Liver (tissue), 9 donors: ENCODE data around the gene NLK. TPM values are rescaled to one million over a fixed set of nuclear protein-coding genes. Genes with fewer than 3 reads are reported as not detected.

Experiments
- DNase-seq: peaks from one replicate; pipeline ENCODE4 v3.0.0-alpha.2; 2017; ENCODE audit warnings: low spot score
- H3K27ac ChIP-seq, 2 donors: one replicate each; pipeline ENCODE4 v1.7.0; 2013; ENCODE audit warnings: inconsistent platforms in 2 of 2, low read length in 2 of 2, control low read depth in 1 of 2, low read depth in 1 of 2, mild to moderate bottlenecking in 1 of 2
- H3K27me3 ChIP-seq, 4 donors: one replicate each; pipeline versions ENCODE4 v1.6.1 to v1.7.0; 2013; ENCODE audit warnings: low read length in 3 of 4, inconsistent platforms in 1 of 4, mild to moderate bottlenecking in 1 of 4, moderate library complexity in 1 of 4; ENCODE audit not compliant: control insufficient read depth in 4 of 4, insufficient read depth in 4 of 4
- H3K36me3 ChIP-seq, 4 donors: one replicate each; pipeline versions ENCODE4 v1.6.1 to v1.7.0; 2013; ENCODE audit warnings: low read length in 3 of 4, mild to moderate bottlenecking in 3 of 4, low read depth in 1 of 4, moderate library complexity in 1 of 4; ENCODE audit not compliant: control insufficient read depth in 4 of 4, insufficient read depth in 3 of 4
- H3K4me1 ChIP-seq, 4 donors: one replicate each; pipeline versions ENCODE4 v1.6.1 to v1.7.0; 2013; ENCODE audit warnings: low read length in 3 of 4, mild to moderate bottlenecking in 3 of 4, moderate library complexity in 1 of 4; ENCODE audit not compliant: control insufficient read depth in 4 of 4, insufficient read depth in 4 of 4
- H3K4me3 ChIP-seq, 3 donors: one replicate each; pipeline versions ENCODE4 v1.6.1 to v1.7.0; 2013; ENCODE audit warnings: low read length in 3 of 3, control low read depth in 1 of 3, low read depth in 1 of 3, mild to moderate bottlenecking in 1 of 3
- H3K9ac ChIP-seq, 2 donors: one replicate each; pipeline ENCODE4 v1.7.0; 2013; ENCODE audit warnings: low read length in 2 of 2, mild to moderate bottlenecking in 2 of 2, moderate library complexity in 2 of 2, control low read depth in 1 of 2, low read depth in 1 of 2
- H3K9me3 ChIP-seq, 4 donors: one replicate each; pipeline versions ENCODE4 v1.6.1 to v1.7.0; 2013; ENCODE audit warnings: low read length in 3 of 4; ENCODE audit not compliant: control insufficient read depth in 4 of 4
- ATF3 ChIP-seq: IDR thresholded peaks from 2 replicates; pipeline ENCODE4 v1.6.1; 2016; ENCODE audit warnings: antibody characterized with exemption
- CTCF ChIP-seq: fragments of 150-350 bp; IDR thresholded peaks from 2 replicates; pipeline ENCODE4 v1.5.1; 2017; ENCODE audit warnings: improper control_type of control experiment, low read depth, low read length; ENCODE audit not compliant: missing input control
- EGR1 ChIP-seq, 2 donors: IDR thresholded peaks; 2 replicates each; pipeline ENCODE4 v1.6.1; 2016 to 2018; ENCODE audit warnings: antibody characterized with exemption in 2 of 2, low read depth in 2 of 2
- FOXA1 ChIP-seq: IDR thresholded peaks from 2 replicates; pipeline ENCODE4 v1.6.1; 2016; ENCODE audit warnings: antibody characterized with exemption
- FOXA2 ChIP-seq: IDR thresholded peaks from 2 replicates; pipeline ENCODE4 v1.6.1; 2016; ENCODE audit warnings: antibody characterized with exemption
- GABPA ChIP-seq, 2 donors: IDR thresholded peaks in 1 of 2; conservative IDR thresholded peaks in 1 of 2; 2 replicates each; pipeline ENCODE4 v1.6.1; 2016; ENCODE audit warnings: antibody characterized with exemption in 2 of 2, mild to moderate bottlenecking in 1 of 2, moderate library complexity in 1 of 2
- HNF4A ChIP-seq, 2 donors: conservative IDR thresholded peaks; 2 replicates each; pipeline ENCODE4 v1.6.1; 2016; ENCODE audit warnings: antibody characterized with exemption in 2 of 2, mild to moderate bottlenecking in 2 of 2
- HNF4G ChIP-seq: IDR thresholded peaks from 2 replicates; pipeline ENCODE4 v1.6.1; 2016; ENCODE audit warnings: antibody characterized with exemption
- JUND ChIP-seq, 2 donors: IDR thresholded peaks; 2 replicates each; pipeline ENCODE4 v1.6.1; 2016; ENCODE audit warnings: antibody characterized with exemption in 2 of 2
- MAX ChIP-seq: IDR thresholded peaks from 2 replicates; pipeline ENCODE4 v1.6.1; 2016; ENCODE audit warnings: antibody characterized with exemption
- NR2F2 ChIP-seq: IDR thresholded peaks from 2 replicates; pipeline ENCODE4 v1.6.1; 2016; ENCODE audit warnings: antibody characterized with exemption
- RAD21 ChIP-seq, 2 donors: IDR thresholded peaks; 2 replicates each; pipeline ENCODE4 v1.6.1; 2016; ENCODE audit warnings: antibody characterized with exemption in 2 of 2, mild to moderate bottlenecking in 2 of 2
- REST ChIP-seq: IDR thresholded peaks from 2 replicates; pipeline ENCODE4 v1.6.1; 2016; ENCODE audit warnings: antibody characterized with exemption, mild to moderate bottlenecking
- RXRA ChIP-seq, 2 donors: IDR thresholded peaks; 2 replicates each; pipeline ENCODE4 v1.6.1; 2017 to 2018; ENCODE audit warnings: antibody characterized with exemption in 2 of 2, mild to moderate bottlenecking in 1 of 2
- SP1 ChIP-seq: IDR thresholded peaks from 2 replicates; pipeline ENCODE4 v1.6.1; 2018; ENCODE audit warnings: antibody characterized with exemption, mild to moderate bottlenecking
- TAF1 ChIP-seq: conservative IDR thresholded peaks from 2 replicates; pipeline ENCODE4 v1.6.1; 2016; ENCODE audit warnings: antibody characterized with exemption, mild to moderate bottlenecking
- YY1 ChIP-seq: IDR thresholded peaks from 2 replicates; pipeline ENCODE4 v1.6.1; 2016; ENCODE audit warnings: antibody characterized with exemption, mild to moderate bottlenecking
- ZBTB33 ChIP-seq: IDR thresholded peaks from 2 replicates; pipeline ENCODE4 v1.6.1; 2016; ENCODE audit warnings: antibody characterized with exemption
- WGBS: extraction: QIAGEN DNeasy Blood & Tissue Kit; methylation state at CpG from one replicate; pipeline ENCODE4 v1.1.7; 2013; 5-methylcytosine and 5-hydroxymethylcytosine counted together
- polyA plus RNA-seq, 2 donors: library from polyadenylated mRNA; stranded (reverse) in 1 of 2; unstranded in 1 of 2; fragments of 200-250 nt in 1 of 2; fragments of >200 nt in 1 of 2; fragmentation: Nextera tagmentation in 1 of 2; extraction: Ambion mirVana in 1 of 2; gene quantifications; one replicate each; pipeline versions ENCODE4 v1.2.1 to v1.2.3, GENCODE V29; 2013 to 2015
- total RNA-seq, 2 donors: library from RNA; depleted of rRNA; stranded (reverse); fragments of >200 nt; gene quantifications; one replicate each; pipeline ENCODE4 v1.2.3, GENCODE V29; 2014
- donor health status: healthy.
- donor health status: healthy.
- donor health status: healthy.
- donor health status: healthy.
- donor health status: healthy.

The NLK gene
- total and polyA plus RNA-seq, 4 donors: 4.4 to 17.4 (median 9.2) TPM

- Histone ChIP-seq H3K9ac (no peak overlapping the region), H3K36me3 (peaks cover 2 to 5% (median 3%) of the 10 kb centered on the region in 4 donors), H3K9me3 (no peaks in the 10 kb centered on the region), H3K4me3 (no peak overlapping the region), H3K27me3 (no peaks in the 10 kb centered on the region), H3K4me1 (peaks cover 0 to 6% (median 1%) of the 10 kb centered on the region in 4 donors), H3K27ac (no peak overlapping the region)
- 95% methylated on average over 1 of the region's 1 CpG for WGBS
- TF ChIP-seq ATF3: no peak
- TF ChIP-seq FOXA2: no peak
- TF ChIP-seq JUND (IDR thresholded peaks at IDR 0.05): no peak
- DNase-seq: no peak
These were observed 154.2 kb downstream of the NLK start for GRCh38 chr17:28196636-28197035.

GRCh38 chr17:28199115-28199514 is 156.6 kb downstream of the NLK start:
- H3K4me1 ChIP-seq: peaks cover 0 to 6% (median 1%) of the 10 kb centered on the region in 4 donors
- H3K9me3 ChIP-seq: no peaks in the 10 kb centered on the region
- DNase-seq: no peak
- WGBS: 93% methylated on average over 6 of the region's 6 CpGs
- TF ChIP-seq SP1: no peak
- no peak for TF ChIP-seq FOXA2
- TF ChIP-seq MAX: no peak
- no peak for TF ChIP-seq JUND (IDR thresholded peaks at IDR 0.05)
- no peak for TF ChIP-seq HNF4A (conservative IDR thresholded peaks at IDR 0.05)
- no peak overlapping the region for H3K27ac ChIP-seq
- H3K36me3 ChIP-seq: peaks cover 0 to 3% (median 2%) of the 10 kb centered on the region in 4 donors
- H3K27me3 ChIP-seq: no peaks in the 10 kb centered on the region
- H3K9ac ChIP-seq: no peak overlapping the region
- H3K4me3 ChIP-seq: no peak overlapping the region

- TF ChIP-seq YY1 (no peak), HNF4A (conservative IDR thresholded peaks at IDR 0.05) (no peak), HNF4G (no peak), NR2F2 (no peak), TAF1 (no peak), JUND (IDR thresholded peaks at IDR 0.05) (no peak), RXRA (IDR thresholded peaks at IDR 0.05) (no peak), FOXA2 (no peak), SP1 (no peak), MAX (no peak), RAD21 (IDR thresholded peaks at IDR 0.05) (no peak), GABPA (IDR thresholded peaks at IDR 0.05 in 1 of 2, conservative IDR thresholded peaks at IDR 0.05 in 1 of 2) (no peak), REST (no peak), ZBTB33 (no peak), FOXA1 (no peak), CTCF (no peak), ATF3 (no peak), EGR1 (IDR thresholded peaks at IDR 0.05; ENCODE audit: low read depth in 2 of 2) (no peak)
- H3K9me3 ChIP-seq: no peaks in the 10 kb centered on the region
- DNase-seq: no peak
- no peak overlapping the region for H3K4me3 ChIP-seq
- no peak overlapping the region for H3K9ac ChIP-seq
- H3K4me1 ChIP-seq: peaks cover 0 to 6% (median 1%) of the 10 kb centered on the region in 4 donors
- H3K36me3 ChIP-seq: peaks cover 0 to 2% (median under 1%) of the 10 kb centered on the region in 4 donors
- no peak overlapping the region for H3K27ac ChIP-seq
- 96% methylated on average over 2 of the region's 2 CpGs for WGBS
- no peaks in the 10 kb centered on the region for H3K27me3 ChIP-seq
These were observed 157.3 kb downstream of the NLK start for GRCh38 chr17:28199728-28200127.
